ENCODE data around the gene PLXNB2. TPM values are rescaled to one million over a fixed set of nuclear protein-coding genes. Genes with fewer than 3 reads are reported as not detected.

PLXNB2 gene
- total and polyA plus RNA-seq, 11 donors, result 35.1 to 139 (median 53.0) TPM

DNA sequence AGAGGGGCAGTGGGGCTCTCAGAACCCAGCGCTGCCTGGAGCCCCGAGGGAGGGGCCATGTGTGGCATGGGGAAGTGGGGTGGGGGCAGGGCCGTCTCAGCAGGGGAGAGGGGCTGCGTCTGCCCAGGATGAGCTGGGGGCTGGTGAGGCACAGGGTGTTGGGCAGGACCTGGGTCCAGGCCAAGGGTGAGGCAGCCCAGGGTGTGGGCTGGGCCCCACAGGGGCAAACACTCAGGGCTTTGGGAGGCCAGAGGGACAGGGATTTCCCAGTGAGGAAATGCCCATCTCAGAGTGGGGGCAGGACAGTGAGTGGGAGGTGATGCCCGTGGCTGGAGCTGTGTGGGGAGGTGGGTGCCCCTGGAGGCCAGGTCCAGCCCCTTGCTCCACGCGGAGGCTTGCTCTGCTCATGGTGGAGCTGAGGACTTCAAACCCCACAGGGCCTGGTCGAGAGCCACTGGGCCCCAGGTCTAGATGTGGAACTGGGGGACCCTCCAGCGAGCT lies 5.4 kb downstream of the PLXNB2 start:
- TF ChIP-seq CTCF (IDR thresholded peaks at IDR 0.05) (no peak), POLR2A (IDR thresholded peaks at IDR 0.05) (no peak)
- peak in 3 of 5 donors; percentile 41 to 64 (median 48) for DNase-seq
- Histone ChIP-seq H3K4me3 (peak overlapping the region in 1 of 12 donors; percentile 52), H3K4me1 (peaks cover 26 to 97% (median 83%) of the 10 kb centered on the region in 12 donors), H3K9me3 (no peaks in the 10 kb centered on the region), H3K27me3 (no peaks in the 10 kb centered on the region), H3K36me3 (no peaks in the 10 kb centered on the region), H3K27ac (peak overlapping the region in 11 of 12 donors; percentile 57 to 98 (median 93))
- WGBS, 4 donors, result 32 to 47% (median 39%) methylated on average over 4 to 9 of the region's 9 CpGs
- ATAC-seq, result peak in 3 of 4 donors; percentile 2 to 8 (median 6)
- intact Hi-C loops (cut with DNase I), result no loop called here

GRCh38 chr22:50301581-50301991 lies 5.9 kb downstream of the PLXNB2 start:
- ATAC-seq (no peak), DNase-seq (no peak)
- Histone ChIP-seq H3K27ac (peak overlapping the region in 11 of 12 donors; percentile 57 to 98 (median 93)), H3K4me1 (peaks cover 26 to 99% (median 88%) of the 10 kb centered on the region in 12 donors), H3K27me3 (no peaks in the 10 kb centered on the region), H3K9me3 (no peaks in the 10 kb centered on the region), H3K36me3 (no peaks in the 10 kb centered on the region), H3K4me3 (peak overlapping the region in 1 of 12 donors; percentile 52)
- intact Hi-C loops (cut with DNase I), result no loop called here
- 40 to 48% (median 44%) methylated on average over 8 to 17 of the region's 17 CpGs for WGBS, 4 donors
- no peak for TF ChIP-seq POLR2A (IDR thresholded peaks at IDR 0.05)
- TF ChIP-seq CTCF (IDR thresholded peaks at IDR 0.05), result no peak

DNA sequence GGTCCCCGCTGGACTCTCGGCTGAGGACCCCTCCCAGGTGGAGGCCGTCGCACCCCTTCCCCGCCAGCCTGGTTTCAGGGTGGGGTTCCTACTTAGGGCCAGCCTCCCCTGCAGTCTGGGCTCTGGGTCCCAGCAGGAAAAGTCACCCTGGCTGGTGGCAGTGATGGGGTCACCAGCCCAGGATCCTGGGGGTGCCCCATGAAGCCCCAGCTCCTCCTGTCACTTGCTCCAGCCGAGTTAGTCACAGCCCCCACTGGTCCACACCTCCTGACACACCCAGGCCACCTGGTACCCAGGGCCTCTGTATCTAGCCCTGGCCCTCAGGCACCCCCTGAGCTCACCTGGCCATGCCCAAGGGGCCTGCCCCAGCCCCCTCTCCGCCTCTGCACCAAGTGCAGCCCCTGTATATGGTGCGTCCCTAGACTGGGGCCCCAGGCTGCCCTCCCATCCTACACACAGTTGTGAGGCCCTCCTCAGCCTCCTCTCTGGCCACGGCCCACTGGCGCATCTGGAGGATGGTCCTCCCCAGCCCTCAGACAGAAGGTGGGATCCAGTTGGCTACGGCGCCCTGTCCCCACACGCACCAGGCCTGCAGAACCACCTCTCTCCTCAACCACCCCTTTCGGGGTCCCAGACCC lies 6.7 kb downstream of the PLXNB2 start:
- intact Hi-C loops (cut with DNase I), result no loop called here
- ATAC-seq (no peak), DNase-seq (no peak)
- Histone ChIP-seq H3K36me3 (no peaks in the 10 kb centered on the region), H3K4me3 (peak overlapping the region in 9 of 12 donors; percentile 36 to 56 (median 52)), H3K4me1 (peaks cover 26 to 99% (median 88%) of the 10 kb centered on the region in 12 donors), H3K27ac (peak overlapping the region in 6 of 12 donors; percentile 83 to 98 (median 93)), H3K27me3 (no peaks in the 10 kb centered on the region), H3K9me3 (no peaks in the 10 kb centered on the region)
- TF ChIP-seq CTCF (IDR thresholded peaks at IDR 0.05), result no peak
- no peak for TF ChIP-seq POLR2A (IDR thresholded peaks at IDR 0.05)
- 78 to 85% (median 81%) methylated on average over 14 of the region's 14 CpGs for WGBS, 4 donors

DNA sequence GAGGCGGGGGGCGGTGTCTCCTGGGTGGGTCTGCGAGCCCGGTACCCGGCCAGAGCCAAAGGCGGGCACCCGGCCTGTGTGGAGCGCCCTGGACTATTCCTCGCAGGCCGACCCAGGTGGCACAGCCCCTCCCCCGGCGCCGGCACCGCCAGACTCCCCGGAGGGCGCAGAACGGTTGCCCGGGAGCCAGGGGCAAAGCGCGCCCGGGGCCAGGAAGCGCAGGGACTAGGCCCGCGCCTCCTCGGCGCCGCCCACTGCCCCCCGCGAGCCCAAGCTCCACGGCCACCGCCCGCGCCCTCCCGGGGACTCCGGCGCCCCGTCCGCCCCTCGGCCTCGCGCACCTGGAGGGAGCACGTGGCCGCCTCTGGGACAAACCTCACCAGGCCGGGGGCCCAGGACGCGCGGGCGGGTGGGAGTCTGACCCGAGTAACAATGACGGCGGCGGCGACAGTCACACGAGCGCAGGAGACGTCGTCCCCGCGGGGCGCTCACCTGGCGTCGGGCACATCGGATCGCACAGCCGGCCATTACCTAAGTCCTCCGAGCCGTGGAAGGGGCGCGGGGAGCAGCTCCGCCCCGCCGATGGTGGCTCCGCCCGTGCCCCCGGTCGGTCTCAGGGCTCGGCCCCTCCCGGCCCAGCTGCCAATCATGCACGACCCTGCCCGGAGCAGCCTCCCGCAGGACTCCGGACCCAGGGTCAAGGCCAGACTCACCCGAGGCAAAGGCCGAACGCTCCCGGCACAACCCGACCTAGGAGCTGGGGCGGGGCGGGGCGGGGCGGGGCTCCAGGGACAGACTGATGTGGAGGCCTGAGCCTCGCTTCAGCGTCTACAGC lies 7.4 kb downstream of the PLXNB2 start:
- H3K4me1 ChIP-seq, result peaks cover 21 to 98% (median 83%) of the 10 kb centered on the region in 12 donors
- WGBS, 4 donors, result 35 to 55% (median 40%) methylated on average over 30 to 93 of the region's 93 CpGs
- no peak for DNase-seq

More for the DNA sequence above, 7.4 kb downstream of the PLXNB2 start:
- no peaks in the 10 kb centered on the region for H3K27me3 ChIP-seq
- no peaks in the 10 kb centered on the region for H3K36me3 ChIP-seq
- H3K9me3 ChIP-seq, result no peaks in the 10 kb centered on the region
- intact Hi-C loops (cut with DNase I), result no loop called here
- H3K27ac ChIP-seq, result peak overlapping the region in 11 of 12 donors; percentile 24 to 79 (median 70)
- H3K4me3 ChIP-seq, result peak overlapping the region in 11 of 12 donors; percentile 14 to 56 (median 50)
- TF ChIP-seq POLR2A (IDR thresholded peaks at IDR 0.05) (no peak), CTCF (IDR thresholded peaks at IDR 0.05) (no peak)
- peak in 1 of 4 donors; percentile 4 for ATAC-seq

Data from heart left ventricle (tissue), 16 donors.